Activated naive CD8-positive, alpha-beta T cell treated with anti-CD3 and anti-CD28 coated beads, Interleukin-2, amount 50 U/mL, for 24 hours (primary cell): Measurements from ENCODE around the gene ARHGAP24.

ENCODE experiments used
- ATAC-seq: fragments of 150-1000 bp; cut with Tn5 transposase; one replicate; pipeline ENCODE4 v1.10.0; 2021
- DNase-seq: peaks from one replicate; pipeline ENCODE4 v3.0.0; 2021
- H3K27ac Mint-ChIP-seq: one replicate; pipeline ENCODE4 v1.8.0; 2021; ENCODE audit warnings: mild to moderate bottlenecking, mixed read lengths
- H3K27me3 Mint-ChIP-seq: one replicate; pipeline ENCODE4 v1.8.0; 2021; ENCODE audit warnings: mixed read lengths
- H3K36me3 Mint-ChIP-seq: one replicate; pipeline ENCODE4 v1.8.0; 2021; ENCODE audit warnings: low read depth, mixed read lengths
- H3K4me1 Mint-ChIP-seq: one replicate; pipeline ENCODE4 v1.8.0; 2021; ENCODE audit warnings: mixed read lengths
- H3K4me3 Mint-ChIP-seq: one replicate; pipeline ENCODE4 v1.8.0; 2021; ENCODE audit warnings: mild to moderate bottlenecking, moderate library complexity, mixed read lengths
- H3K9me3 Mint-ChIP-seq: one replicate; pipeline ENCODE4 v1.8.0; 2021; ENCODE audit warnings: mixed read lengths

ARHGAP24 gene

GRCh38 chr4:85774000-85774399, 299.1 kb downstream of the ARHGAP24 start:
- H3K27ac Mint-ChIP-seq: no peak overlapping the region
- no peaks in the 10 kb centered on the region for H3K36me3 Mint-ChIP-seq
- ATAC-seq (no peak), DNase-seq (no peak)
- peaks cover under 1% of the 10 kb centered on the region for H3K4me1 Mint-ChIP-seq
- H3K27me3 Mint-ChIP-seq: no peaks in the 10 kb centered on the region
- no peak overlapping the region for H3K4me3 Mint-ChIP-seq
- H3K9me3 Mint-ChIP-seq: no peaks in the 10 kb centered on the region

- Mint-ChIP-seq H3K4me1 (peaks cover 3% of the 10 kb centered on the region), H3K27ac (no peak overlapping the region), H3K4me3 (no peak overlapping the region), H3K27me3 (no peaks in the 10 kb centered on the region), H3K36me3 (no peaks in the 10 kb centered on the region), H3K9me3 (no peaks in the 10 kb centered on the region)
- ATAC-seq (no peak), DNase-seq (no peak)
These were observed 299.5 kb downstream of the ARHGAP24 start for GRCh38 chr4:85774489-85774888.

GRCh38 chr4:85776096-85776495, 301.1 kb downstream of the ARHGAP24 start:
- H3K4me3 Mint-ChIP-seq: no peak overlapping the region
- peaks cover 3% of the 10 kb centered on the region for H3K4me1 Mint-ChIP-seq
- no peaks in the 10 kb centered on the region for H3K36me3 Mint-ChIP-seq
- H3K27ac Mint-ChIP-seq: no peak overlapping the region
- ATAC-seq: no peak
- H3K9me3 Mint-ChIP-seq: no peaks in the 10 kb centered on the region
- no peak for DNase-seq
- no peaks in the 10 kb centered on the region for H3K27me3 Mint-ChIP-seq

- H3K27ac Mint-ChIP-seq: no peak overlapping the region
- H3K4me3 Mint-ChIP-seq: no peak overlapping the region
- ATAC-seq: no peak
- H3K27me3 Mint-ChIP-seq: no peaks in the 10 kb centered on the region
- no peaks in the 10 kb centered on the region for H3K36me3 Mint-ChIP-seq
- DNase-seq: no peak
- H3K4me1 Mint-ChIP-seq: peaks cover 3% of the 10 kb centered on the region
- no peaks in the 10 kb centered on the region for H3K9me3 Mint-ChIP-seq
These were observed 301.6 kb downstream of the ARHGAP24 start for GRCh38 chr4:85776579-85776978.

GRCh38 chr4:85777908-85778631, 303.1 kb downstream of the ARHGAP24 start:
- Mint-ChIP-seq H3K36me3 (no peaks in the 10 kb centered on the region), H3K27me3 (no peaks in the 10 kb centered on the region), H3K4me1 (peaks cover 3% of the 10 kb centered on the region), H3K27ac (no peak overlapping the region), H3K4me3 (no peak overlapping the region), H3K9me3 (no peaks in the 10 kb centered on the region)
- DNase-seq: no peak
- ATAC-seq: no peak

- no peak for ATAC-seq
- no peaks in the 10 kb centered on the region for H3K9me3 Mint-ChIP-seq
- H3K27me3 Mint-ChIP-seq: no peaks in the 10 kb centered on the region
- H3K4me1 Mint-ChIP-seq: peaks cover 3% of the 10 kb centered on the region
- no peak overlapping the region for H3K4me3 Mint-ChIP-seq
- DNase-seq: no peak
- no peaks in the 10 kb centered on the region for H3K36me3 Mint-ChIP-seq
- H3K27ac Mint-ChIP-seq: no peak overlapping the region
These were observed 303.7 kb downstream of the ARHGAP24 start for GRCh38 chr4:85778632-85779131.

- Mint-ChIP-seq H3K27ac (no peak overlapping the region), H3K36me3 (no peaks in the 10 kb centered on the region), H3K4me3 (no peak overlapping the region), H3K9me3 (no peaks in the 10 kb centered on the region), H3K4me1 (peaks cover 3% of the 10 kb centered on the region), H3K27me3 (no peaks in the 10 kb centered on the region)
- ATAC-seq (no peak), DNase-seq (no peak)
These were observed 304.2 kb downstream of the ARHGAP24 start for GRCh38 chr4:85779165-85779564.

GRCh38 chr4:85780664-85781063, 305.7 kb downstream of the ARHGAP24 start:
- no peak for DNase-seq
- H3K4me3 Mint-ChIP-seq: no peak overlapping the region
- no peak for ATAC-seq
- H3K9me3 Mint-ChIP-seq: no peaks in the 10 kb centered on the region
- peaks cover 3% of the 10 kb centered on the region for H3K4me1 Mint-ChIP-seq
- H3K27me3 Mint-ChIP-seq: no peaks in the 10 kb centered on the region
- H3K27ac Mint-ChIP-seq: no peak overlapping the region
- H3K36me3 Mint-ChIP-seq: no peaks in the 10 kb centered on the region

GRCh38 chr4:85783483-85783882, 308.5 kb downstream of the ARHGAP24 start:
- Mint-ChIP-seq H3K27ac (no peak overlapping the region), H3K9me3 (no peaks in the 10 kb centered on the region), H3K27me3 (no peaks in the 10 kb centered on the region), H3K36me3 (no peaks in the 10 kb centered on the region), H3K4me3 (no peak overlapping the region), H3K4me1 (peaks cover 3% of the 10 kb centered on the region)
- ATAC-seq: no peak
- no peak for DNase-seq

- Mint-ChIP-seq H3K27ac (no peak overlapping the region), H3K36me3 (no peaks in the 10 kb centered on the region), H3K9me3 (no peaks in the 10 kb centered on the region), H3K4me1 (peaks cover 3% of the 10 kb centered on the region), H3K4me3 (no peak overlapping the region), H3K27me3 (no peaks in the 10 kb centered on the region)
- DNase-seq (no peak), ATAC-seq (no peak)
These were observed 308.9 kb downstream of the ARHGAP24 start for GRCh38 chr4:85783900-85784299.

GRCh38 chr4:85784348-85784747, 309.4 kb downstream of the ARHGAP24 start:
- ATAC-seq (no peak), DNase-seq (no peak)
- no peaks in the 10 kb centered on the region for H3K36me3 Mint-ChIP-seq
- H3K27me3 Mint-ChIP-seq: no peaks in the 10 kb centered on the region
- H3K4me1 Mint-ChIP-seq: no peaks in the 10 kb centered on the region
- no peaks in the 10 kb centered on the region for H3K9me3 Mint-ChIP-seq
- H3K27ac Mint-ChIP-seq: no peak overlapping the region
- no peak overlapping the region for H3K4me3 Mint-ChIP-seq

- Mint-ChIP-seq H3K4me3 (no peak overlapping the region), H3K27ac (no peak overlapping the region), H3K27me3 (no peaks in the 10 kb centered on the region), H3K4me1 (no peaks in the 10 kb centered on the region), H3K9me3 (no peaks in the 10 kb centered on the region), H3K36me3 (no peaks in the 10 kb centered on the region)
- no peak for DNase-seq
- ATAC-seq: no peak
These were observed 310.0 kb downstream of the ARHGAP24 start for GRCh38 chr4:85784947-85785346.

GRCh38 chr4:85787133-85787532, 312.2 kb downstream of the ARHGAP24 start:
- Mint-ChIP-seq H3K36me3 (no peaks in the 10 kb centered on the region), H3K27me3 (no peaks in the 10 kb centered on the region), H3K9me3 (no peaks in the 10 kb centered on the region), H3K4me3 (no peak overlapping the region), H3K27ac (no peak overlapping the region), H3K4me1 (no peaks in the 10 kb centered on the region)
- ATAC-seq (no peak), DNase-seq (no peak)

GRCh38 chr4:85788604-85789003, 313.7 kb downstream of the ARHGAP24 start:
- Mint-ChIP-seq H3K9me3 (no peaks in the 10 kb centered on the region), H3K4me3 (no peak overlapping the region), H3K4me1 (no peaks in the 10 kb centered on the region), H3K27ac (no peak overlapping the region), H3K27me3 (no peaks in the 10 kb centered on the region), H3K36me3 (no peaks in the 10 kb centered on the region)
- ATAC-seq (no peak), DNase-seq (no peak)

GRCh38 chr4:85789241-85789640, 314.3 kb downstream of the ARHGAP24 start:
- H3K4me3 Mint-ChIP-seq: no peak overlapping the region
- no peak for DNase-seq
- no peak for ATAC-seq
- H3K4me1 Mint-ChIP-seq: no peaks in the 10 kb centered on the region
- no peaks in the 10 kb centered on the region for H3K27me3 Mint-ChIP-seq
- H3K9me3 Mint-ChIP-seq: no peaks in the 10 kb centered on the region
- no peaks in the 10 kb centered on the region for H3K36me3 Mint-ChIP-seq
- H3K27ac Mint-ChIP-seq: no peak overlapping the region

GRCh38 chr4:85790582-85790981, 315.6 kb downstream of the ARHGAP24 start:
- Mint-ChIP-seq H3K36me3 (no peaks in the 10 kb centered on the region), H3K4me3 (no peak overlapping the region), H3K4me1 (no peaks in the 10 kb centered on the region), H3K9me3 (no peaks in the 10 kb centered on the region), H3K27me3 (no peaks in the 10 kb centered on the region), H3K27ac (no peak overlapping the region)
- DNase-seq (no peak), ATAC-seq (no peak)
